K562 (cell line): ENCODE data around the gene DNAH10.

Experiments used
- MTA3 ChIP-seq: fragments of 450-650 bp; formaldehyde crosslinking; IDR thresholded peaks from 2 replicates; pipeline ENCODE4 v1.6.1; 2017; ENCODE audit warnings: mild to moderate bottlenecking, borderline replicate concordance
- SIN3B ChIP-seq: fragments of 450-650 bp; IDR thresholded peaks from 2 replicates; pipeline ENCODE4 v1.6.1; 2017; ENCODE audit warnings: low read depth, mild to moderate bottlenecking, moderate library complexity
- SMC3 ChIP-seq: conservative IDR thresholded peaks from 2 replicates; pipeline ENCODE4 v1.6.1; 2011; ENCODE audit warnings: low read depth, low read length, improper control_type of control experiment; ENCODE audit not compliant: insufficient read depth
- SOX6 ChIP-seq: fragments of 450-650 bp; IDR thresholded peaks from 2 replicates; pipeline ENCODE4 v1.6.1; 2014; ENCODE audit warnings: mild to moderate bottlenecking
- XRCC5 ChIP-seq: fragments of 200-400 bp; formaldehyde crosslinking; IDR thresholded peaks from 2 replicates; pipeline ENCODE4 v1.6.1; 2017; ENCODE audit warnings: low read depth, mild to moderate bottlenecking, low read length
- ZBTB7A ChIP-seq: IDR thresholded peaks from 2 replicates; pipeline ENCODE4 v1.6.1; 2011; ENCODE audit warnings: low read depth, mild to moderate bottlenecking, low read length, moderate library complexity, borderline replicate concordance; ENCODE audit not compliant: control insufficient read depth
- ZC3H4 ChIP-seq: sonication (generic); formaldehyde crosslinking; IDR thresholded peaks from 2 replicates; pipeline ENCODE4 v1.9.0; 2021; ENCODE audit warnings: missing genetic modification reagents, borderline replicate concordance
- ZFP30 ChIP-seq: fragments of 250-450 bp; sonication (Bioruptor Pico); IDR thresholded peaks from 2 replicates; pipeline ENCODE4 v1.8.0; 2022; ENCODE audit warnings: moderate library complexity, mild to moderate bottlenecking, inconsistent platforms, borderline replicate concordance
- TF ChIP-seq, protein P1 (sequence below): sonication (generic); formaldehyde crosslinking; IDR thresholded peaks from 2 replicates; pipeline ENCODE4 v1.8.1; 2023; ENCODE audit warnings: mild to moderate bottlenecking, missing genetic modification reagents
- TF ChIP-seq, protein P2 (sequence below): fragments of 450-650 bp; IDR thresholded peaks from 2 replicates; pipeline ENCODE4 v1.6.1; 2016; ENCODE audit warnings: borderline replicate concordance
- TF ChIP-seq, protein P3 (sequence below): sonication (generic); formaldehyde crosslinking; IDR thresholded peaks from 2 replicates; pipeline ENCODE4 v1.8.1; 2022; ENCODE audit warnings: missing genetic modification reagents

DNA sequence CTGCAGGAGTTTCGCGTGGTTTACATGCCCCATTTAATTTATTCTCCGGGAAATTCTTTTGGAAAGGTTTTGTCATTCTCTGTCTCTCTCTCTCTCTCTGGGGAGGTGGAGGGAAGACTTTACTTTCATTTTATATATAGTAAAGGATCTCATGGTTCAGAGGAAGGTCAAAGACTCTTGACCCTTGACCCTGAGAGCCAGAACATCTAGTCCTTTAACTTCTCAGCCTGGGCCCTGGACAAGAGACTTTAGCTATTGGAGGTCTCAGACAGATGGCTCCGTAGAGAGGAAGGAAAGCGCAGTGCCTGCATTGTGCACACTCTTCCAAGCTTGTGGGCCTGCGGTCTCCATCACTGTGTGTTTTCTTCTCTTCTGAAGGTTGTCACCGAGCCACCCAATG lies 166.8 kb downstream of the DNAH10 start:
- no peak for TF ChIP-seq ZBTB7A
- no peak for TF ChIP-seq SIN3B
- no peak for TF ChIP-seq ZFP30
- no peak for TF ChIP-seq ZC3H4 (CRISPR knock-in tag)
- TF ChIP-seq SMC3, result no peak
- TF ChIP-seq, protein P1, sequence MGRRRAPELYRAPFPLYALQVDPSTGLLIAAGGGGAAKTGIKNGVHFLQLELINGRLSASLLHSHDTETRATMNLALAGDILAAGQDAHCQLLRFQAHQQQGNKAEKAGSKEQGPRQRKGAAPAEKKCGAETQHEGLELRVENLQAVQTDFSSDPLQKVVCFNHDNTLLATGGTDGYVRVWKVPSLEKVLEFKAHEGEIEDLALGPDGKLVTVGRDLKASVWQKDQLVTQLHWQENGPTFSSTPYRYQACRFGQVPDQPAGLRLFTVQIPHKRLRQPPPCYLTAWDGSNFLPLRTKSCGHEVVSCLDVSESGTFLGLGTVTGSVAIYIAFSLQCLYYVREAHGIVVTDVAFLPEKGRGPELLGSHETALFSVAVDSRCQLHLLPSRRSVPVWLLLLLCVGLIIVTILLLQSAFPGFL (CRISPR knock-in tag), result no peak
- no peak for TF ChIP-seq SOX6
- no peak for TF ChIP-seq XRCC5
- TF ChIP-seq, protein P2, sequence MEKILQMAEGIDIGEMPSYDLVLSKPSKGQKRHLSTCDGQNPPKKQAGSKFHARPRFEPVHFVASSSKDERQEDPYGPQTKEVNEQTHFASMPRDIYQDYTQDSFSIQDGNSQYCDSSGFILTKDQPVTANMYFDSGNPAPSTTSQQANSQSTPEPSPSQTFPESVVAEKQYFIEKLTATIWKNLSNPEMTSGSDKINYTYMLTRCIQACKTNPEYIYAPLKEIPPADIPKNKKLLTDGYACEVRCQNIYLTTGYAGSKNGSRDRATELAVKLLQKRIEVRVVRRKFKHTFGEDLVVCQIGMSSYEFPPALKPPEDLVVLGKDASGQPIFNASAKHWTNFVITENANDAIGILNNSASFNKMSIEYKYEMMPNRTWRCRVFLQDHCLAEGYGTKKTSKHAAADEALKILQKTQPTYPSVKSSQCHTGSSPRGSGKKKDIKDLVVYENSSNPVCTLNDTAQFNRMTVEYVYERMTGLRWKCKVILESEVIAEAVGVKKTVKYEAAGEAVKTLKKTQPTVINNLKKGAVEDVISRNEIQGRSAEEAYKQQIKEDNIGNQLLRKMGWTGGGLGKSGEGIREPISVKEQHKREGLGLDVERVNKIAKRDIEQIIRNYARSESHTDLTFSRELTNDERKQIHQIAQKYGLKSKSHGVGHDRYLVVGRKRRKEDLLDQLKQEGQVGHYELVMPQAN, result no peak
- TF ChIP-seq MTA3, result no peak
- TF ChIP-seq, protein P3, sequence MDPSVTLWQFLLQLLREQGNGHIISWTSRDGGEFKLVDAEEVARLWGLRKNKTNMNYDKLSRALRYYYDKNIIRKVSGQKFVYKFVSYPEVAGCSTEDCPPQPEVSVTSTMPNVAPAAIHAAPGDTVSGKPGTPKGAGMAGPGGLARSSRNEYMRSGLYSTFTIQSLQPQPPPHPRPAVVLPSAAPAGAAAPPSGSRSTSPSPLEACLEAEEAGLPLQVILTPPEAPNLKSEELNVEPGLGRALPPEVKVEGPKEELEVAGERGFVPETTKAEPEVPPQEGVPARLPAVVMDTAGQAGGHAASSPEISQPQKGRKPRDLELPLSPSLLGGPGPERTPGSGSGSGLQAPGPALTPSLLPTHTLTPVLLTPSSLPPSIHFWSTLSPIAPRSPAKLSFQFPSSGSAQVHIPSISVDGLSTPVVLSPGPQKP (CRISPR knock-in tag), result no peak
